HG03280 (cell line): Measurements from ENCODE around the gene DYNC1H1.
"Not testable (repeated sequence)": the region's sequence is repeated elsewhere in the genome, so short reads cannot be mapped to it uniquely, and the experiment has no call there.

Experiments
- ATAC-seq: cut with Tn5 transposase; IDR thresholded peaks from one replicate; pipeline ENCODE4 v1.9.1; 2021; ENCODE audit warnings: mild to moderate bottlenecking, moderate library complexity; ENCODE audit not compliant: unreplicated experiment

Gene DYNC1H1

DNA sequence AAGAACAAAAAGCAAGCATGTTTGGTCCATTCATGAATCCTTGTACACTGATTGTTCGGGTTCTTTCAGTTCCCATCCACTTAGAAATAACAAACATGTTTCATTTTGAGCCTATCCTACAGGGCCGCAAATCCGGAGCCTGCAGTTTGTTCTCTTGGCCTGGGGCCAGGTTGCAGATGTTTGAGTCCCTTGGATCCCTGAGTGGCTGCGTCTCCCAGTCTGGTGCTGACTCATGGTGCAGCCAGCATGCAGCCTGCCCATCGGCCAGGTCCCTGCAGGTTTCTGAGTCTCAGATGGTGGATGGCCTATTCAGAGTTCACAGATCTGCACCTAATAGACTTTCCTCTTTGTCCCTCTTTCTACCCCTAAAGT, 1.9 kb upstream of the DYNC1H1 start:
- no peak for ATAC-seq

GRCh38 chr14:101963052-101963451, 1.3 kb upstream of the DYNC1H1 start:
- ATAC-seq = no peak

DNA sequence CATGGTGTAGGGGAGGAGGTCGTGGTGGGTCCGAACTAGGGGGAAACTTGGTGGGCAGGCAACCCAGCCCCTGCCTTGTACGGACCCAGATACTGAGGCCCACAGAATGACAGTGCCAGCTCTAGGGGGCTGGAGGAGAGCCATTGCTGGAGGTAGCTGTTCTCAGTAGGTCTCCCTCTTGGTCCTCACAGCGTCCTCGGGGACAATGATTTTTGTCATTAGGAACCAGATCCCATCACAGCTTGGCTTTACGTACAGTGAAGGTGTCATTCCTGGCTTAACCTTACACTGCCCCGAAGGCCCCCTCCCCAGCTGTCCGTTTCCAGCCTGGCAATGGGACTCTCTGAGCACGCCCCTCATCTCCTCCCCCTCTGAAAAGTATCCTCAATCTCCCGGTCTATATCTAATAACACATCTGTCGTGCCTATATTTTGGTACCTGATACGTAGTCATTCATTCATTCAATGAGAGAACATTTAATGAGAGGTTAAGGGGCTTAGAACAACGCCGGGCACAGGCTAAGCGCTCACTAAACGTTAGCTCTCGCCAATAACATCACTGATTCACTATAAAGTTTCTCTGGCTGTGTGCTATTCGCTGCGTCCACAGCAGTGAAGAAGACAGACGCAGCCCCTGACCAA, 597 bp upstream of the DYNC1H1 start:
- ATAC-seq = no peak

- peak; percentile 34 for ATAC-seq
Observed at GRCh38 chr14:101965181-101965544, 790 bp downstream of the DYNC1H1 start.

DNA sequence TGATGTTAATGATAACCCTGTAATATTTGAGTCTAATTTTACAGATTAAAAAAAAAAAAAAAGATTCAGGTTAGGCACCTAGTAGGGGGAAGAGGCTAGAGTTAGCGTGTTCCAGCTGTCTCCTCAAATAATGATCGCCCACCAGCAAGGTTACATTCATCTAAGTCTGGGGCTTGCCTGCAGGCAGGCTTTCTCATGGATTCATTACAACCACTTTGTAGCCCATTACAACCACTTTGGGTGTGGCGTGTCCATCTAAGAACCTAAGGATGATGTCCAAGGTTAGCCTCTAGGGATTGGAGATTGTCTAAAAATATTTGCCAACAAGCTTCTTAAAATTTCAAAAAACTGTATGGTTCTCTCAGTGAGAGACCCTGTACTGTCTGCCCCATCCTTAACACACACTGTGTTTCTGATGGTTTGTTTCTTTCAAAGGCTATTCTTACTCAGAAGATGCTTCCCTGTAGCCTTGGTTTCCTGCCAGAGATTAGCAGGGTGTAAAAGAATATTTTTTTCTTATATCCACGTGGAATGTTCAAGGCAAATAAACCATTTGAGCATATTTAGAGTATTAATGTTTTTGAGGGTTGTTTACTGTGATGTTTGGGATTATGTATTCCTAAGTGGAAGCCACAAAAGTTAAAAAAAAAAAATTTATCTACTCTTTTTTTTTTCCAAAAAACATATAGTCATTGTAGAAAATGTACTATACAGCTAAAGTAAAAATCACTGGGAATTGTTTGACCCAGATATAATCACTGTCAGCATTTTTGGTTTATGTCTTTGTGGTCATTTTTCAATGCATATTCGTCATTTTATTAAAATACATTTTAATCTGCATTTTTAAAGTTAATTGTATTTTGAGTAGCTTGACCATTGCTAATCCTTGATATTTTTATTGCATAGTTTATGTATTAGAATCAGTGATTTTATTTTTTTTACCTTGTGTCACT, 1.7 kb downstream of the DYNC1H1 start:
- no peak for ATAC-seq

DNA sequence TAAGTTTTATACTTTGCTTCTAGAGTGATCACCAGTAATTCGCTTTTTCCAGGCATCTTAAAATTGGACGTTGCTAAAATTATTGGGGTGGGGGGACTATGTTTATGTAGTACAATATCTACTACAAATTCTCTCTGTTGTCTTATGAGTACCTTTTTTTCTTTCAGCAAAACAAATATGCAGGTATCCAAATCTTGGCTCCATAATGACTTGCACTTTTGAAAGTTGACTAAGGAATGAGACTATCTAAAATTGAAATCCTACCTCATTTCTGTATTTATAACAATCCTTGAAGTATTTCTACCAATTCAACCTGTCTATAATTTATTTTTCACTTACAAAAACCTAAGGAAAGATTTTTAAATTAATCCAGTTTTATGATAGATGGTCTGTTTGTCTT, 2.4 kb downstream of the DYNC1H1 start:
- ATAC-seq = no peak

- no peak for ATAC-seq
Observed at GRCh38 chr14:101968186-101968585, 3.8 kb downstream of the DYNC1H1 start.

DNA sequence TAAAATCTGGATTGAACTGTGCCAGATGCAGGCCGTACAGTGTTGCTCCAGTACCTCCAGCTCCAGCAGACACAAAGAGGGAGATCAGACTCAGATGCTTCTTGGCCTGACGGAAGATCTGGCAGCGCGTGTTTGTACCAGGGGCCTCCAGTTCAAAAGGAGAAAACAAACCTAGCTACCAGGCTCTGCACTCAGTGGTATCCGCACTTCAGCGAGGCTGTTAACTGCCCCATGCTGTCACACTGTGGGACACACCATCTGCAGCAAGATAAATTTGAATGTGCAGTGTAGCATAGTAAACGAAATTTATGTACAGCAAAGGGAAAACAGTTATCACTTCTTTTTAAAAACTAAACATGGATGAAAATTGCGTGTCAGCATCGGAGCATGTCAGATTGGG, 5.1 kb downstream of the DYNC1H1 start:
- no peak for ATAC-seq

GRCh38 chr14:101970830-101971400, 6.5 kb downstream of the DYNC1H1 start:
- ATAC-seq = no peak

GRCh38 chr14:101971458-101971857, 7.1 kb downstream of the DYNC1H1 start:
- ATAC-seq = not testable (repeated sequence)

DNA sequence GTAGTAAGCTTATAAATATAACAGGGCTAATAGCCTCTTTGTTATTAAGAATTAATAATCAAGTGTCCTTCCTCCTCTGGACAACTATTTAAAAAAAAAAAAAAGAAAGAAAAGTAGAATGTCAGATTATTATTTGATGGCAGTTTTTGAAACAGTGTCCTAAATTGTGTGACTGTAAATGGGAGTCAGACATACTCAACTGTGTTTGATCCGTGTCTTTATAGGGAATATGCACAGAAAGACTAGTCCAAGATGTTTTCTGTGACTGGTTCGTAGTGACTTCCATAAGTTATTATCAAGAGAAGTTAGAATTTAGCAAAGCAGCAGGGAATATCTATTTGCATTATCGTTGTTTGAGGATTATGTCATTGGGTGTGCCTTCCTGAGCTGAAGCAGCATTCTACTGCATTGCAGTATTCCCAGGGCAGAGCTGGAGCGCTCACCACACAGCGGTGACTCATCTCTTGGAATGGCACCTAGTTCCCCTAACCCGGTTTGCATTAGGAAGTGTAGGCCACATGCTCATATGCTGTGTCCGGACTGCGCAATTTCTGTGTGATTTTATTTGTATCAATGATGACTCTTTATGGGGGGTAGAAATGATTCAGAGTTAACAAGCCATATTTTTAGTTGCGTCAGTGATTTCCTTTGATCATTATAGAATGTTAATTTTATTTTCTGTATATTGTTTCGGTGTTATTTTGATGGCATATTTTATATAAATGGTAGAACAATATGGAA, 7.9 kb downstream of the DYNC1H1 start:
- ATAC-seq = no peak

DNA sequence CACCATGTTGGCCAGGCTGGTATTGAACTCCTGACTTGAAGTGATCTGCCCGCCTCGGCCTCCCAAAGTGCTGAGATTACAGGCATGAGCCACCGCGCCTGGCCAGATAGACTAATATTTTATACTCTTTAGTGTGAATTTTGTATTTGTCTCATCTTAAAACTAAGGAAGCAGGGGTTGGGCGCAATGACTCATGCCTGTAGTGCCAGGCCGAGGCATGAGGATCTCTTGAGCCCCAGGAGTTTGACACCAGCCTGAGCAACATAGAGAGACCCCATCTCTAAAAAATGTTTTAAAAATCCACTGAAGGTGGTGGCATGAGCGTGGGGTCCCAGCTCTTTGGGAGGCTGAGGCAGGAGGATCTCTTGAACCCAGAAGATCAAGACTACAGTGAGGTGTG, 9.0 kb downstream of the DYNC1H1 start:
- no peak for ATAC-seq

- ATAC-seq = no peak
Observed at GRCh38 chr14:101975231-101975630, 10.9 kb downstream of the DYNC1H1 start.

DNA sequence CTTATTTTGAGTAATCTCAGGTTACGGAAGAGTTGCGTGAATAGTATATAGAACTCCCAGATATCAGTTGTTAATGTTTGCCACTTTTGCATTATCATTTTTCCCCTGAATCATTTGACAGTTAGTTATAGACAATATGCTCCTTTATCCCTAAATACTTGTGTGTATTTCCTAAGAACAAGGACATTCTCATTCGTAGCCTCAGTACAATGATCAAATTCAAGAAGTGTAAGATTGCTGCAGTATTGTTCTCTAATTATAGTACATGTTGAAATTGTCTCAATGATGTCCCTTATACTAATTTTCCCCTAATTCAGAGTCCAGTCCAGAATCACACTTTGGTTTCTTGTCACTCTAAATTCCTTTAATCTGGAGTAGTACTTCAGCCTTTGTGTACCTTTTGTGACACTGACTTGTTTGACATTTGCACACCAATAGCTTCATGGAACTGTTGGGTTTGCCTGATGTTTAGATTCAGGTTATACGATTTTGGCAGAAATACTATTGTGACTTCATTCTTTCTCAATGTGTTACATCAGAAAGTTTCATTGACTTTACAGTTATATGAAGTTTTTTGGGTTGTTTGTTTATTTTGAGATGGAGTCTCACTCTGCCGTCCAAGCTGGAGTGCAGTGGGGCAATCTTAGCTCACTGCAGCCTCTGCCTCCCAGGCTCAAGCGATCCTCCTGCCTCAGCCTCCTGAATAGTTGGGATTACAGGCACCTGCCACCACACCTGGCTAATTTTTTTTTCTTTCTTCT, 13.1 kb downstream of the DYNC1H1 start:
- ATAC-seq = no peak

- no peak for ATAC-seq
Observed at GRCh38 chr14:101979666-101980065, 15.3 kb downstream of the DYNC1H1 start.

DNA sequence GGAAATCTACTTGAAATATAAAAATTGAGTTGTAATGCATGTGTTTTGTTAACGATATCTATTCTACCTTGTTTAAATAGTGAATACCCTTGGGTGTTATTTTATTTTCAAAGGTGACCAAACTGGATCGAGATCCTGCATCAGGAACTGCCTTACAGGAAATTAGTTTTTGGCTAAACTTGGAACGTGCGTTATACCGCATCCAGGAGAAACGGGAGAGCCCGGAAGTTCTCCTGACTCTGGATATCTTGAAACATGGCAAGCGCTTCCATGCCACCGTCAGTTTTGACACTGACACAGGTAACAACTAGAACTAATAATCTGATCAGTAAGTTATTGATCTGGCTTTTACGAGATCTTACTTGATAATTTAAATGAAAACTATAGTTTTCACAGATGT, 15.9 kb downstream of the DYNC1H1 start:
- ATAC-seq = no peak

DNA sequence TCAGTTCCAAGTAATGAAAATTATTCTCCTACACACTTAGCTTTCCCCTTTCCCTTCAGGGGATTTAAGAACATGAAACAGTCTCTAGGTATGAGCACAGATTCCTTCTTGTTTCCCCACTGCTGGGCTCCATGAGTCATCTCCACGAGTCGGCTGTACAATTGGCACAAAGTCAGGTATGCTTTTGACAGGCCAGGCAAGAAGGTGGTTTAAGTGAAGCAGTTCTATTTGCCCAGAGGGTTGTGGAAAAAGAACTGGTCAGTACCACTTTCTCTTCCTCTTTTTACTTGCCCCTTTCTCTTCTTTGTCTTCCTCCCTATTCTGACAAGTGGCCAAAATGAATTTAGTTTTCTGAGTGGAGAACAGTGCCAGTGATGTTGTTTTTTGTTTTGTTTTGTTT, 16.3 kb downstream of the DYNC1H1 start:
- peak; percentile 76 for ATAC-seq

- ATAC-seq = no peak
Observed at GRCh38 chr14:101982621-101983020, 18.2 kb downstream of the DYNC1H1 start.

DNA sequence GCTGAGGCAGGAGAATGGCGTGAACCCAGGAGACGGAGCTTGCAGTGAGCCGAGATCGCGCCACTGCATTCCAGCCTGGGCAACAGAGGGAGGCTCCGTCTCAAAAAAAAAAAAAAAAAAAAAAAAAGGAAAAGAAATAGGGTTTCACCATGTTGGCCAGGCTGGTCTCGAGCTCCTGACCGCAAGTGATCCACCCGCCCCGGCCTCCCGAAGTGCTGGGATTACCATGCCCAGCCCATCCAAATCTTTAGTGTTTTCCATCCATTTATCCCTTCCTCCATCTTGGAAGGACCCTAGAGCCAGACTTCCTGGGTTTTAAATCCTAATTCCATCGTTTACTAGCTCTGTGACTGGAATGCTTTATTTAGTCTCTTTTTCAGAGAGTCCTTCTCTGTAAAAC, 20.5 kb downstream of the DYNC1H1 start:
- not testable (repeated sequence) for ATAC-seq

DNA sequence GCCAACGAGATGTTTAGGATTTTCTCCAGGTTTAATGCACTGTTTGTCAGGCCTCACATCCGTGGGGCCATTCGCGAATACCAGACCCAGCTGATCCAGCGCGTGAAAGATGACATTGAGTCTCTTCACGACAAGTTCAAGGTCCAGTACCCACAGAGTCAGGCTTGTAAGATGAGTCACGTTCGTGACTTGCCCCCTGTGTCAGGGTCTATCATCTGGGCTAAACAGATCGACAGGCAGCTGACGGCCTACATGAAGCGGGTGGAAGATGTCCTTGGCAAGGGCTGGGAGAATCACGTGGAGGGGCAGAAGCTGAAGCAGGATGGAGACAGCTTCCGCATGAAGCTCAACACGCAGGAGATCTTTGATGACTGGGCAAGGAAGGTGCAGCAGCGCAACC, 21.6 kb downstream of the DYNC1H1 start:
- ATAC-seq = no peak

DNA sequence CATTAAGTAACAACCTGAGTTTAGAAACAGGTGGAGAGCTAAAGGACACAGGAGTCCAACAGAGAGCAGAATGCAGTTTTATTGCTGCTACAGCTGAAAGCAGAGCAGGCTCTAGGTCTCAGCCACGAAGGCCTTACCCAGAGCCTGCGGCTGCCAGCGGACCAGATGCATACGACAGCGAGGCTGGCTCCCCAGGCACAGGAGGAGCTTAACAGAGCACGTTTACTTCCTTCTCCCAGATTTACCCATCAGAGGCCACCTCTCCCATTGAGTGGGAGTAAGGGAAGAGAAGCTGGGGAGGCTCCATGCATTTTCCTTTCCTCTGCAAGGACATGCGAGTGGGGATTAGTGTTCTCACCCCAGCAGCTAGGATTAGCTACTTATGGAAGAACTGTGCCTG, 22.6 kb downstream of the DYNC1H1 start:
- ATAC-seq = no peak
